ENCODE results near the gene HES1.
A peak's percentile ranks its signal among the peaks of the same experiment; 100 is the strongest.

The HES1 gene

DNA sequence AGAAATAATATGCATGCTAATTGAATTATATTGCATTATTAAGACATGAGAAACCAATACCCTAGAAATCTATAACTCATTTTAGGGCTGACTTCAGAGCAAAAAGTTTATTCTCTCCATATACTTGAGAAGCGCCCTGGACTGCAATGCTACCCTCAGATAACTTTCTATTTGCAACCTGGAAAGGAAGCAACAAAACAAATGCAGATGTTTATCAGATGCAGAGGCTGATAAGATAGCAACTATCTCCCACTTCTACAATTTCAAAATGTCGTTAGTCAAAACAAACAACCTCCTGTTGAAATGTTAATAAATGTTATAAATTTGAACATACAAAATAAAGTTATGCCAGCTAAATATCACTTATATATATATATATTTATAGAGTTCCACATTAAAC, 34.8 kb downstream of the HES1 start:
- DNase-seq = no peak

DNA sequence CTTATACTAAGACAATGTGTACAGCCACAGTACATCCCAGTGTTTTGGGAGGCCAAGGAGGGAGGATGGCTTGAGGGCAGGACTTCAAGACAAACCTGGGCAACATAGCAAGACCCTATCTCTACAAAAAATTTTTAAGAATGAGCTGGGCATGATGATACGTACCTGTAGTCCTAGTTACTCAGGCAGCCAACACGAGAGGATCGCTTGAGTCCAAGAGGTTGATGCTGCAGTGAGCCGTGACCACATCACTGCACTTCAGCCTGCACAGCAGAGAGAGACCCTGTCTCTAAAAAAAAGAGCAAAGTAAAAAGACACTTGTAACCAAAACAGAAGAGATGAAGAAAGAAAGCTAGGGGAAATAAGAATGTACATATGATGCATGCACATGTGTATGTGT, 38.5 kb downstream of the HES1 start:
- peak; percentile 79 for DNase-seq

DNA sequence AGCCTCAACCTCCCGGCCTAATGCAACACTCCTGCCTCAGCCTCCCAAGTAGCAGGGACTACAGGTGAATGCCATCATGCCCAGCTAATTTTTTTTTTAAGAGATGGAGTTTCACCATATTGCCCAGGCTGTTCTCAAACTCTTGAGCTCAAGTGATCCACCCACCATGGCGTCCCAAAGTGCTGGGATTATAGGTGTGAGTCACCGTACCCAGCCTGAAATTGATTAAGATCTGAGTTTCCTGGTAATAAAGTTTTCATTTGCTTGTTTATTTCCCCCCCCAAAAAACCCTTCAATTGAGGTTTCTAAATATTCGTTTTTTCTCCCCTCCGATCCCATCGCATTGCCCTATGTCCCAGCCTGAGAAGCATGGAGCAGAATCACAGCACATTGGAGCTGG, 39.0 kb downstream of the HES1 start:
- DNase-seq = no peak

DNA sequence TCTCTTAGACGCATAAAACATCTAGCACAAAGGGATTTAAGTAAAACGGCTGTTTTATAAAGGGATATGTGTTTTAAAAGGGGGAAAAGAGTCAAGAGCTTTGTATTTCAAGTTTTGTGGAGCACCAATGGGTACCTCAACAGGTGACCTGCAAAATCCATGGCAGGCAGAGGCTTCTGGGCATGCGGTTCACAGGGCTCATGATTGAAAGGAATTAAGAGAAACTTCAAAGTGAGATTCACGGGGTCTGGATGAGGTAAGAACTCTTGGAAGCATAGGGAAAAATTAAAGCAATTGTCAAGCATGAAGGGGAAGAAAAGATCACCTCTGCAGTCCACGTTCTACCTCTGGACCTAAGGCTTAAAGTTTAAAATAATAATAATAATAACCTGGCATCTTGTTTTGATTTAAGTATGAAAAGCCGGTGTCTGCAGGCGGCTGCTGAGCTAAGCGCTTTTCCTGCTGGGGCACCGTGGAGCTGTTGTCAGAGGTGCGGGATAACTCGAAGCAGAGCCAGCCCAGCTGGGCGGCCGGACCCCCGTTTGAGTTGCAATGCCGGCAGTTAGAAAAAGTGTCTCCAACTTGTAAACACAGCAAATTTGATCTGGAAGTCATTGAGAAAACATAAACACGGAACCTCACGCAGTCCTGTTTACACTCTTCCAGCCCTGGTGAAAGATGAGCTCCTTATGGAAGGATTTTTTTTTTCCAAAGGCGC, 40.5 kb downstream of the HES1 start:
- no peak for DNase-seq

DNA sequence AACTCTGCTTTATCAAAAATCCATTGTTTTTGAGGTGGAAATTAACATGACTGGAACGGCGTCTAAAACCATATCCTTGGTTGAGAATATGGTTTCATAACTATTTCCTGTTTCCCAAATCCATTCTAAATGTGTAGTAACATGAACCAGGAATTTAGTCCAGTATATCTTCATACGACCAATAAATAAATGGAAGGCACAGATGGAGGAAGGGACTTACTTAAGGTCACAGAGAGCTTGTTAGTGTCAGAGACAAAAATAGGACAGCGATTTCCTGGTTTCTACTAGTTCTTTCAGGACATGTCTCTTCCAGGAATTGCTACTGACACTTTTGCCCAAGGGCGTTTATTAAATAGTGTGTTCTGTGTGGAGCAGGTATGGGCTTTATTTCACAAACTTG, 41.2 kb downstream of the HES1 start:
- DNase-seq = no peak

DNA sequence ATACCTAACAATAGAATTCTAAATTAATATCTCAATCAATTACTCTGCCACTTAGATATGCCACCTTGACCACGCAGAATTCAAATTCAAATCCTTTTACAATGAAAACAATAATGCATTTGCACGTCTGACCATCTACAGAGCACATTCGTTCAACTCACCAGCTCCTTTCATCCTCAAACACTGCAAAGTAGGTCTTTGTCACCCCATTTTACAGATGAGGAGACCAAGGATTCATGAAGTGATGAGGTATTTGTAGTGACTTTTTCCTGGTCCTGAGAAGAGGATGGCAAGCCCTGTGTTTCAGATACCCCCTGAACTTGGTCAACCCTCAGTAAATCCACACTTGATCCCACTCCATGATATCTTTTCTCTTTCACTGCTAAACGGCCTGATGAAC, 42.2 kb downstream of the HES1 start:
- DNase-seq = no peak

DNA sequence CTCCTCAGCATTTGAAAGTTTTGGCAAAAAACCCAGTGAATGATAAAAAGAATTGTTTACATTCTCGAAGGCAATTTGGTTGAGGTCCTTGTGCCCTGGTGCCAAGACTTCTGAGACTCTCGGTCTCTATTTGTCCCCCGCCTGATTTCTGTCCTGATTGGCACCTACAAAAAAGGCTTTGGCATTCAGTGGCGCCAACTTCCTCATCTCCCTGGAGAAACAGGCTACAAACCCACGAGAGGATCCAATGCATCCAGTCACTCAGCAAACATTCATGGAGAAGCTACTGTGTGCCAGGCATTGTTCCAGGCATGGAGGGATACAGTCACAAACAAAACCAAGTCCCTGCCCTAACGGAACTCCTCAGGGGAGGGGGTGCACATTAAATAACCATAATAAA, 42.7 kb downstream of the HES1 start:
- no peak for DNase-seq

DNA sequence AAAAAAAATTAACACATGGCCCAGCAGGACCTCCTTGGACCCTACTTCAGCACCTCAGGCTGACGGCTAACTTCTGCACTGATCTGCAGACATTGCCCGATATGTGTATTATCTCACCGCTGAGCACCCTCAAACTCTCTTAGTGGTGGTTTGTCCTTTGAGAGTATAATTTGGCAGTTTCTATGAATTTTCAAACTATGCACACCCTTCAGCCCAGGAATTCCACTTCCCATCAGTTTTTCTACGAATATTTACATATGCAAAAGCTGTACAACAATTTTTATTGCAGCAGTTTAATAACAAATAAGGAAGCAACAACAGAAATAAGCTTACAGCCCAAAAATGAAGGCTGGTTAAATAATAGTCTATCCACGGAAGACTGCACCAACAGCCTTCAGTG, 44.6 kb downstream of the HES1 start:
- DNase-seq = no peak

DNA sequence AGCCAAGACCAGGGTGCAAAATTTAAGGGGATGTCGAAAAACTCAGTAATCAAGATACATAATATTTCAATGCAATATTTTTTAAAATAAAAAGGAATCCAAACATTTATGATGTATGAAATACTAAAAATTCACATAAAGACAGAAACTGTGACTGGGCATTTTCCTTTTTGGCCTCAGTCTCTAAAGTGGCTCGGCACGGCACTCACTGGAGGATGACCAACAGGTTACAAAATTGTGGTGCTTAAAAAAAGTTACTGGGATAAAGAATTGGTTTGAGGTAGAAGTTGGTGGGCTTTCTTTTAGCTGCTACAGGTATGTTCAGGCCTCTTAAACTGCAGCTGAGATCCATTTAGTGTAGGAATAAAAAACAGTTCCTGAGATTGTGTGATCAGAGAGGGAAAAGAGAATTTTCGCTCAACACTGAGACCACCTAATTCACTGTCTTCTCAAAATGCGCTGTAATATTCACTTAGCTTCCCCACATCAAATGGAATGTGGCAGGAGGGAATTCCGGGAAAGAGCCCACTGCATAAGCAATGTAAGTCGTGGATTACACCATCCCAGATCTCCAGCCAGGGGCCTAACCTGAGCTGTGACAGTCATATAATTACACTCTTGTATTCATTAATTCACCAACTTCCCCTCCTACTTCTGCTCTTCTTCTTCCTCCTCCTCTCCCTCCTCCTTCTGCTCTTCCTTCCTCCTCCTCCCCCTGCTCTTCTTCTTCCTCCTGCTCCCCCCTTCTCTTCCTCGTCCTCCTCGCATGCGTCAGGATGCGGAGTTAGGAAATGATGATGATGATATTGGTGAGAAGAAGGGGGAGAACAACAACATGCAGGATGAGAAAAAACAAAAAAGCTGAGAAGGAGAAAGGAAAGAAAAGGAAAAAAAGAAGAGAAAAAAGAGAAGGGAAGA, 45.9 kb downstream of the HES1 start:
- DNase-seq = no peak

DNA sequence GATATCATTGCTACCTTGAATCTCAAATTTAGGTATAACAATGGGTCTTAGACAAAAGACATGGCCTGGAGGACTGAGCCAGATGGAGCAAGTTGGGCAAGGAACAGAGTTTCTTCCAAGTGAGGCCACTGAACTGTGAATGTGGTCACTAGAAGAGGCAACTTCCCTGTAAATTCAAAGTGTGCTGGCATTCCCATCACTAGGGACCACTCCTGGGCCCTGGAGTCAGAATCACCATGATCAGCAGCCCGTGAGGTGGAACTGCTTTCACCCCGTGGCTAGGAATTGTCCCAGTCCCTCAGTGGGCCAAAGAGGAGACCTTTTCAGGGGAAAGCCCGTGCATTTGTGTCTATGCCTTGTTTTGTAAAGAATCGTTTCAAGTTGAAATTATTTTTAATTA, 47.3 kb downstream of the HES1 start:
- DNase-seq = no peak

DNA sequence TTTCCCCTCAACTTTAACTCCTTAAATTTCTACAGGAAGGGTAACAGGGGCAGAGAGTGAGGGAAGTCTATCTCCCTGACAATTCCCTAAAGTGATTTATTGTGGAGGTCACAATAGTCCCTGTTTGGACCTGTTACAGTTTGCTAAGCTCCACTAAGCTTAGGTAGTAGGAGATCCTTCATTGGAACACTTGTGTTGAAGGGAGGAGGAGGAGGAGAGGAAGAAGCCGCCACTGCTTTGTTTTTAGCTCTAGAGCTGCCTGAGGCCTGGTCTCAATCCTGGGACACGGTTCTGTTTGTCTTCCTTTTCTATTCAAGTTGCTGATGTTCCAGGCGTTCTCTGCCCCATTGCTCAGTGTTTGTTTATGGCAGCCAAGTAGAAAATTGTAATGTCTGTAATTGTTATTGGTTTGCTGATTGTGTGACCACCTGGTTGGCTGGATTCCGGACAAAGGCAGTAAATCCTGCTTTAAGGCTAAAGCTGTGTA, 48.4 kb downstream of the HES1 start:
- DNase-seq = peak; percentile 95

DNA sequence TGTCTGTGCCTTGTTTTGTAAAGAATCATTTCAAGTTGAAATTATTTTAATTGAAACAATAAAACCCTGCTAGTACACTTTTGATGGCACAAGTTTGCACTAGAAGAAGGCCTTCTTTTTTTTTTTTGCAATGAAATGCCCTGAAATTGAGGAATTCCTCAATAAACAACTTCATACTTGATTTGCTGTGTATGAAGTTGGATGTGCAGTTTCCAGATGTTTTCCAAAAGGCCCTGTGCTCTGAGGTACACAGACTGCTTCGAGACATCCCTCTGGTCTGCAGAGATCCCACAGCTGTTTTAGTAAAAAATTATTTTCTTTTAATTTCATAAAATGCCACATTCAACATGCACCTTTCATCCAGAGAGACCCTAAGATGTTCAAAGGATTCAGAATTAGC, 48.9 kb downstream of the HES1 start:
- no peak for DNase-seq

DNA sequence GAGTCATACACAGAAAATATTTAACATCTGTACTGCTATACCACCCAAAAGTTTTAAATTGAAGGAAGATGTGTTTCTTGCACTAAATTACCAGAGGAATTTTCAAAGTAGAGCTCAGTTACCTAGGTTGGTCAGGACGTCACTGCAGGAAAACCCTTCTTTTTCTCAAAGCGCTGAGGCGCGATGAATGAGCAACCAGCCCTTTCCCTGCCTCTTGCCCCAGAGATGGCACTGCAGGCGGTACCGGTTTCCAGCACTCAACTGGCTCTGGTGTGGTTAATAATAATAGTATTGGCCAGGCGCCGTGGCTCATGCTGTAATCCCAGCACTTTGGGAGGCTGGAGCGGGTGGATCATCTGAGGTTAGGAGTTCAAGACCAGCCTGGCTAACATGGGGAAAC, 49.3 kb downstream of the HES1 start:
- peak; percentile 68 for DNase-seq

DNA sequence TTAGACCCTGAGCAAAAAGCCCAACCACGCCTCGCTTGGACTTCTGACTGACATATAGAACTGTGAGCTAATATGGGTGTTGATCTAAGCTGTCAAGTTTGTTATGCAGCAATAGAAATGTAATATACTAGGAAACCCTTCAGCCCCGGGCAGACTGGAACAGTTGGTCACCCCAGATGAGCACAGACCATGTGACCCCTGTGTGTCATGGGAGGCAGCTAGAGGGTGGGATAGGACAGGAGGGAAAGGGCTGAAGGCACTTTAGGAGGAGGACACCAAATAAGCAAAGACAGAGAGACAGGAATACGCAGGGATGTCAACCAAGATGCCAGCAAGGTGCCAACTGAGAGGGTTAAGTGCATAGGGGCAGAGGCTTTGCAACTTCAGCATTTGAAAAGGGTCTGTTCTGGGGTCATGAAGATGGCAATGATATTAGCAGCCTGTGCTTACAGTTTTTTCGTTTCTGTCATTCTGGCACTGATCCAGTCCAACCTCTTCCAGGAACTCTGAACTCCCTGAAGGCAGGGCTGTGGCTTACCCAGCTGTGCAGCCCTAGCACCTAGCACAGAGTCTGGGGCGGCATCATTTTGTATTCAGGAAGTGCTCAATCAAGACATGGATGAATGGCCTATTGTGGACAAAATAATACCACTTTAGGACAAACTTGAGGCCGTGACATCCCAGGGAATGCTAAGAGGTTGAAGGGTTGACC, 51.4 kb downstream of the HES1 start:
- no peak for DNase-seq

Measured in DMS79 treated with DMSO at 0.1 percent for 48 hours (cell line).